Peyer's patch (tissue), 4 donors: ENCODE measurements around the gene DENND1B.
A peak's percentile ranks its signal among the peaks of the same experiment; 100 is the strongest.

Source experiments
- CTCF ChIP-seq, 6 experiments: fragments of 450-650 bp in 4 of 6; fragments of 200-600 bp in 2 of 6; sonication (generic) in 1 of 6; IDR thresholded peaks; one replicate each; pipeline ENCODE4 v1.5.1; 2017 to 2019; ENCODE audit warnings: antibody characterized with exemption in 6 of 6, mild to moderate bottlenecking in 3 of 6, moderate library complexity in 1 of 6
- POLR2A ChIP-seq, 2 donors: fragments of 450-650 bp; IDR thresholded peaks; one replicate each; pipeline ENCODE4 v1.5.1; 2017; ENCODE audit warnings: antibody characterized with exemption in 2 of 2, mild to moderate bottlenecking in 2 of 2, moderate library complexity in 2 of 2

- TF ChIP-seq CTCF (IDR thresholded peaks at IDR 0.05) (peak; percentile 43 to 78 (median 56)), POLR2A (IDR thresholded peaks at IDR 0.05) (no peak)
Observed at GRCh38 chr1:197526736-197527371, 248.4 kb downstream of the DENND1B start.
